Posterior vena cava (tissue), 2 donors: Measurements from ENCODE around the gene TAPBP. TPM values are rescaled to one million over a fixed set of nuclear protein-coding genes. Genes with fewer than 3 reads are reported as not detected.

ENCODE experiments used
- DNase-seq: peaks from one replicate; pipeline ENCODE4 v3.0.0-alpha.2; 2020; ENCODE audit warnings: low spot score
- intact Hi-C, 2 donors: fragments of 100-400 bp; cut with DNase I; formaldehyde crosslinking; loops; one replicate each; pipeline versions ENCODE4 v1.14.1 to v1.14.2; 2022 to 2023
- microRNA-seq, 2 donors: library from miRNA; unstranded; fragments of <30 nt; microRNA quantifications; one replicate each; pipeline ENCODE4 v1.2.0, GENCODE V29; 2020 to 2021; ENCODE audit warnings: borderline microRNAs expressed in 2 of 2
- total RNA-seq, 2 donors: library from RNA; stranded (reverse); fragmentation: NEBNext Ultra II Directional; extraction: Animal tissue kit (Norgen Biotek cat#: 25700); gene quantifications; one replicate each; pipeline ENCODE4 v1.2.1, GENCODE V29; 2021
- donor health status: DM: yes; HTN: yes; CAD: no.
- donor health status: DM: yes; HTN: yes; CAD: no.

TAPBP gene
- total RNA-seq, 2 donors from 2014 or later: 57.7 to 65.8 TPM

GRCh38 chr6:33259032-33259431 is 54.8 kb downstream of the TAPBP start:
- DNase-seq: no peak
- intact Hi-C loops: loop anchor here in 1 of 2 donors (10.0 kb wide), 1 partner anchor 144 kb away; no protein-coding TSS in a partner anchor

GRCh38 chr6:33254591-33254990 is 59.3 kb downstream of the TAPBP start:
- peak; percentile 12 for DNase-seq
- intact Hi-C loops: loop anchor here in 1 of 2 donors (10.0 kb wide), 1 partner anchor 140 kb away; no protein-coding TSS in a partner anchor

- intact Hi-C loops: loop anchor here in 1 of 2 donors (10.0 kb wide), 1 partner anchor 138 kb away; no protein-coding TSS in a partner anchor
- DNase-seq: no peak
Measured at GRCh38 chr6:33252759-33253158, 61.1 kb downstream of the TAPBP start.

GRCh38 chr6:33251395-33252012 is 62.4 kb downstream of the TAPBP start:
- peak; percentile 16 for DNase-seq
- intact Hi-C loops: loop anchor here in 1 of 2 donors (10.0 kb wide), 1 partner anchor 137 kb away; no protein-coding TSS in a partner anchor

- intact Hi-C loops: loop anchor here in 1 of 2 donors (10.0 kb wide), 1 partner anchor 136 kb away; no protein-coding TSS in a partner anchor
- DNase-seq: peak; percentile 44
Measured at GRCh38 chr6:33250731-33251130, 63.1 kb downstream of the TAPBP start.

- intact Hi-C loops: loop anchor here (5.0 to 10.0 kb wide), 3 partner anchors 85 to 135 kb away; no protein-coding TSS in a partner anchor
- peak; percentile 72 for DNase-seq
Measured at GRCh38 chr6:33249732-33250630, 63.9 kb downstream of the TAPBP start.

Small RNA genes lying within 50 kb of the gene (microRNA-seq; reads per million reads assigned to microRNA genes)
- gene MIR6834 (0 reads per million in 2 donors), gene MIR6873 (0 reads per million in 2 donors)

Other genes starting within 250 kb of the TAPBP start
- gene HLA-DPA1, start 240.4 kb downstream of the TAPBP start, total RNA-seq: 10 to 100 TPM; 44.4 to 84.9 TPM
- gene HLA-DPB1, start 238.1 kb downstream of the TAPBP start, total RNA-seq: 10 to 100 TPM; 37.4 to 63.9 TPM
- 1 to 10 TPM in 1 of 2 donors, under 1 TPM in 1; 0.43 to 1.0 TPM for gene COL11A2, start 121.6 kb downstream of the TAPBP start, total RNA-seq
- 10 to 100 TPM; 31.3 to 31.7 TPM for gene RXRB, start 113.4 kb downstream of the TAPBP start, total RNA-seq
- 10 to 100 TPM; 79.4 to 86.2 TPM for gene SLC39A7, start 113.2 kb downstream of the TAPBP start, total RNA-seq
- gene HSD17B8, start 109.4 kb downstream of the TAPBP start, total RNA-seq: 1 to 10 TPM; 2.8 to 4.0 TPM
- 10 to 100 TPM; 29.8 to 32.2 TPM for gene RING1, start 105.6 kb downstream of the TAPBP start, total RNA-seq
- 10 to 100 TPM; 27.8 to 44.0 TPM for gene VPS52, start 42.2 kb downstream of the TAPBP start, total RNA-seq
- 1,000 to 10,000 TPM; 1,709 to 1,844 TPM for gene RPS18, start 42.0 kb downstream of the TAPBP start, total RNA-seq
- 10 to 100 TPM in 1 of 2 donors, 1 to 10 TPM in 1; 9.5 to 14.1 TPM for gene B3GALT4, start 37.0 kb downstream of the TAPBP start, total RNA-seq
- 10 to 100 TPM; 31.7 to 40.3 TPM for gene WDR46, start 24.8 kb downstream of the TAPBP start, total RNA-seq
- 10 to 100 TPM; 29.1 to 31.0 TPM for gene PFDN6, start 24.5 kb downstream of the TAPBP start, total RNA-seq
- 10 to 100 TPM; 52.4 to 52.8 TPM for gene RGL2, start 15.1 kb downstream of the TAPBP start, total RNA-seq
- gene ZBTB22, start 3.7 kb upstream of the TAPBP start, total RNA-seq: 10 to 100 TPM; 15.7 to 17.0 TPM
- gene DAXX, start 8.9 kb upstream of the TAPBP start, total RNA-seq: 10 to 100 TPM; 30.3 to 42.3 TPM
- gene KIFC1, start 77.7 kb upstream of the TAPBP start, total RNA-seq: 1 to 10 TPM in 1 of 2 donors, under 1 TPM in 1; 0.29 to 1.0 TPM
- gene PHF1, start 96.9 kb upstream of the TAPBP start, total RNA-seq: 10 to 100 TPM; 46.3 to 67.6 TPM
- 100 to 1,000 TPM; 107 to 110 TPM for gene CUTA, start 104.0 kb upstream of the TAPBP start, total RNA-seq
- 10 to 100 TPM; 15.4 to 19.3 TPM for gene SYNGAP1, start 106.0 kb upstream of the TAPBP start, total RNA-seq
- gene ZBTB9, start 140.5 kb upstream of the TAPBP start, total RNA-seq: 1 to 10 TPM; 3.9 to 5.0 TPM